Esophagus muscularis mucosa (tissue), 4 donors: ENCODE measurements around the gene WSB1.

Experiments
- EP300 ChIP-seq: sonication (generic); formaldehyde crosslinking; IDR thresholded peaks from one replicate; pipeline ENCODE4 v1.6.1; 2017; ENCODE audit warnings: antibody characterized with exemption
- POLR2A ChIP-seq: fragments of 450-650 bp; IDR thresholded peaks from one replicate; pipeline ENCODE4 v1.6.1; 2017; ENCODE audit warnings: antibody characterized with exemption, moderate library complexity, mild to moderate bottlenecking, low read depth
- POLR2AphosphoS5 ChIP-seq, 2 donors: sonication (generic); formaldehyde crosslinking; IDR thresholded peaks; one replicate each; pipeline ENCODE4 v1.6.1; 2017; ENCODE audit warnings: antibody characterized with exemption in 2 of 2
- TF ChIP-seq, protein P1 (sequence below), 3 experiments: fragments of 200-600 bp in 2 of 3; fragments of 450-650 bp in 1 of 3; sonication (generic) in 2 of 3; IDR thresholded peaks; one replicate each; pipeline ENCODE4 v1.5.1; 2017 to 2019; ENCODE audit warnings: antibody characterized with exemption in 3 of 3, mild to moderate bottlenecking in 2 of 3, moderate library complexity in 1 of 3

DNA sequence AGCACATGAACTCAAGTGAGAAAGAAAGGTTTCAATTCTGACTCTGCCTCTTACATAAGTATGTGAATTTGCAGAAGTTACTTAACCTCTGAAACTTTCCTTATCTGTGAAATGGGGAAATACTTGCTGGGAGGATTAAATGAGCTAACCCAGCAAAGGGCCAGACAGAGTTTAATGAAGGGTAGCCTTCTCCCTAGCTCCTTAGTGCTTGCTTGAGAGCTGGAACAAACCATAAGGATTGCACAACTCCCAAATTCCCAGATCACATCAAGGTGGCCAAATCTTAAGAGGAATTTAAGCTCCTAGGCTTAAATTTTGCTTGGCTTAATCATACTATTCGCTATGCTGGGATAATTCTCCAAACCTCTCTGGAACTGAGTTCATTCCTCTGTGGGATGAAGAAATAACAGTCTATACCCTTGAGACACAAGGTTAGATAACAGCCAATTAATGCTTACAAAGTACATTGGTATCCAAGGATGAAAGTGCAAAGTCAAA lies 11.8 kb upstream of the WSB1 start:
- TF ChIP-seq, protein P1, sequence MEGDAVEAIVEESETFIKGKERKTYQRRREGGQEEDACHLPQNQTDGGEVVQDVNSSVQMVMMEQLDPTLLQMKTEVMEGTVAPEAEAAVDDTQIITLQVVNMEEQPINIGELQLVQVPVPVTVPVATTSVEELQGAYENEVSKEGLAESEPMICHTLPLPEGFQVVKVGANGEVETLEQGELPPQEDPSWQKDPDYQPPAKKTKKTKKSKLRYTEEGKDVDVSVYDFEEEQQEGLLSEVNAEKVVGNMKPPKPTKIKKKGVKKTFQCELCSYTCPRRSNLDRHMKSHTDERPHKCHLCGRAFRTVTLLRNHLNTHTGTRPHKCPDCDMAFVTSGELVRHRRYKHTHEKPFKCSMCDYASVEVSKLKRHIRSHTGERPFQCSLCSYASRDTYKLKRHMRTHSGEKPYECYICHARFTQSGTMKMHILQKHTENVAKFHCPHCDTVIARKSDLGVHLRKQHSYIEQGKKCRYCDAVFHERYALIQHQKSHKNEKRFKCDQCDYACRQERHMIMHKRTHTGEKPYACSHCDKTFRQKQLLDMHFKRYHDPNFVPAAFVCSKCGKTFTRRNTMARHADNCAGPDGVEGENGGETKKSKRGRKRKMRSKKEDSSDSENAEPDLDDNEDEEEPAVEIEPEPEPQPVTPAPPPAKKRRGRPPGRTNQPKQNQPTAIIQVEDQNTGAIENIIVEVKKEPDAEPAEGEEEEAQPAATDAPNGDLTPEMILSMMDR (IDR thresholded peaks at IDR 0.05) = no peak
- TF ChIP-seq EP300 = no peak
- TF ChIP-seq POLR2AphosphoS5 (IDR thresholded peaks at IDR 0.05) = peak in 1 of 2 donors; percentile 36
- no peak for TF ChIP-seq POLR2A
